Right lobe of liver (tissue), 6 donors: ENCODE data around the gene KLHL42. TPM values are rescaled to one million over a fixed set of nuclear protein-coding genes. Genes with fewer than 3 reads are reported as not detected.
"Not testable (repeated sequence)": the region's sequence is repeated elsewhere in the genome, so short reads cannot be mapped to it uniquely, and the experiment has no call there.

ENCODE experiments used
- ATAC-seq, 4 donors: fragments of 200-7000 bp; cut with Tn5 transposase; one replicate each; pipeline ENCODE4 v1.9.1; 2020; ENCODE audit warnings: mild to moderate bottlenecking in 4 of 4, moderate library complexity in 4 of 4
- DNase-seq, 3 donors: peaks; one replicate each; pipeline ENCODE4 v3.0.0-alpha.2; 2020
- H3K27ac ChIP-seq, 3 donors: fragments of 200-600 bp; one replicate each; pipeline ENCODE4 v1.8.0; 2022
- H3K27me3 ChIP-seq, 2 donors: fragments of 200-600 bp; one replicate each; pipeline ENCODE4 v1.8.0; 2022
- H3K36me3 ChIP-seq, 4 donors: fragments of 200-600 bp; sonication (generic) in 1 of 4; one replicate each; pipeline versions ENCODE4 v1.5.1 to v1.8.0; 2017 to 2022; ENCODE audit warnings: control low read depth in 1 of 4
- H3K4me1 ChIP-seq, 4 donors: fragments of 200-600 bp; sonication (generic) in 1 of 4; one replicate each; pipeline versions ENCODE4 v1.5.1 to v1.8.0; 2017 to 2022; ENCODE audit warnings: control low read depth in 1 of 4
- H3K4me3 ChIP-seq, 3 donors: fragments of 200-600 bp; one replicate each; pipeline ENCODE4 v1.8.0; 2022
- H3K9me3 ChIP-seq, 4 donors: fragments of 200-600 bp; sonication (generic) in 1 of 4; one replicate each; pipeline versions ENCODE4 v1.5.1 to v1.8.0; 2017 to 2022; ENCODE audit warnings: control low read depth in 1 of 4
- POLR2A ChIP-seq: fragments of 450-650 bp; IDR thresholded peaks from one replicate; pipeline ENCODE4 v1.6.1; 2017; ENCODE audit warnings: antibody characterized with exemption, mild to moderate bottlenecking
- WGBS: methylation state at CpG from one replicate; pipeline ENCODE4 v1.1.6; 2018; ENCODE audit warnings: low coverage, low lambda C conversion rate; ENCODE audit not compliant: insufficient coverage; ENCODE audit errors: missing lambda C conversion rate; 5-methylcytosine and 5-hydroxymethylcytosine counted together
- intact Hi-C, 2 donors: fragments of 100-400 bp; cut with DNase I; formaldehyde crosslinking; loops; one replicate each; pipeline versions ENCODE4 v1.11.2 to v1.14.1; 2022
- total RNA-seq, 6 experiments: library from RNA; depleted of rRNA in 2 of 6; stranded (reverse); fragments of >200 nt in 2 of 6; fragmentation: NEBNext Ultra II Directional in 3 of 6; extraction: Animal tissue kit (Norgen Biotek cat#: 25700) in 3 of 6; gene quantifications; one replicate each; pipeline versions ENCODE4 v1.1.0 to v1.2.4, GENCODE V29; 2016 to 2023
- TF ChIP-seq, protein P1 (sequence below), 4 donors: fragments of 200-600 bp in 3 of 4; fragments of 450-650 bp in 1 of 4; IDR thresholded peaks; one replicate each; pipeline versions ENCODE4 v1.5.1 to v1.8.0; 2016 to 2022; ENCODE audit warnings: antibody characterized with exemption in 4 of 4, mild to moderate bottlenecking in 2 of 4
- donor health status: DM: no; HTN: yes; CAD: no.
- donor health status: DM: no; HTN: no; CAD: no.
- donor health status: DM: no; HTN: no; CAD: no.
- donor health status: DM: no; HTN: yes; CAD: no.
- donor health status: DM: no; HTN: yes; CAD: no.

Gene KLHL42
- total RNA-seq, 6 experiments from 2014 or later: 9.4 to 15.3 (median 10.6) TPM

DNA sequence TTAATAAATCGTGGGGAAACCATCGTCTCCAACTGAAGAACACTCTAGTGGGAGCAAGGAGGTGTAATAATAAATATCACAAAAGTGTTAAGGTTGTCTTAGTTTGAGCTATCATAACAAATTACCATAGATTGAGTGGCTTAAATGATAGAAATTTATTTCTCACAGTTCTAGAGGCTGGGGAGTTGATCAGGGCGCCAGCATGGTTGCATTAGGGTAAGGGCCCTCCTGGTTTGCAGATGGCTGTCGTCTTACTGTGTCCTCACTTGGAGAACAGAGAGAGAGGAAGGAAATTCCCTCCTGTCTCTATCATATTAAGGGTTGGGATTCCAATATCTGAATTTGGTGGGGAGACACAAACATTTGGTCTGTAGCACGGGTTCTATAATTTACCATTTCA lies 36.4 kb upstream of the KLHL42 start:
- Histone ChIP-seq H3K9me3 (no peaks in the 10 kb centered on the region), H3K4me3 (no peak overlapping the region), H3K36me3 (peaks cover 0 to 4% (median 0%) of the 10 kb centered on the region in 4 donors), H3K27me3 (no peaks in the 10 kb centered on the region), H3K27ac (no peak overlapping the region), H3K4me1 (peaks cover 0 to 20% (median 2%) of the 10 kb centered on the region in 4 donors)
- no peak for TF ChIP-seq POLR2A
- TF ChIP-seq, protein P1, sequence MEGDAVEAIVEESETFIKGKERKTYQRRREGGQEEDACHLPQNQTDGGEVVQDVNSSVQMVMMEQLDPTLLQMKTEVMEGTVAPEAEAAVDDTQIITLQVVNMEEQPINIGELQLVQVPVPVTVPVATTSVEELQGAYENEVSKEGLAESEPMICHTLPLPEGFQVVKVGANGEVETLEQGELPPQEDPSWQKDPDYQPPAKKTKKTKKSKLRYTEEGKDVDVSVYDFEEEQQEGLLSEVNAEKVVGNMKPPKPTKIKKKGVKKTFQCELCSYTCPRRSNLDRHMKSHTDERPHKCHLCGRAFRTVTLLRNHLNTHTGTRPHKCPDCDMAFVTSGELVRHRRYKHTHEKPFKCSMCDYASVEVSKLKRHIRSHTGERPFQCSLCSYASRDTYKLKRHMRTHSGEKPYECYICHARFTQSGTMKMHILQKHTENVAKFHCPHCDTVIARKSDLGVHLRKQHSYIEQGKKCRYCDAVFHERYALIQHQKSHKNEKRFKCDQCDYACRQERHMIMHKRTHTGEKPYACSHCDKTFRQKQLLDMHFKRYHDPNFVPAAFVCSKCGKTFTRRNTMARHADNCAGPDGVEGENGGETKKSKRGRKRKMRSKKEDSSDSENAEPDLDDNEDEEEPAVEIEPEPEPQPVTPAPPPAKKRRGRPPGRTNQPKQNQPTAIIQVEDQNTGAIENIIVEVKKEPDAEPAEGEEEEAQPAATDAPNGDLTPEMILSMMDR (IDR thresholded peaks at IDR 0.05): no peak
- WGBS: 100% methylated on average over 3 of the region's 5 CpGs
- ATAC-seq (no peak), DNase-seq (no peak)
- intact Hi-C loops: no loop called here

DNA sequence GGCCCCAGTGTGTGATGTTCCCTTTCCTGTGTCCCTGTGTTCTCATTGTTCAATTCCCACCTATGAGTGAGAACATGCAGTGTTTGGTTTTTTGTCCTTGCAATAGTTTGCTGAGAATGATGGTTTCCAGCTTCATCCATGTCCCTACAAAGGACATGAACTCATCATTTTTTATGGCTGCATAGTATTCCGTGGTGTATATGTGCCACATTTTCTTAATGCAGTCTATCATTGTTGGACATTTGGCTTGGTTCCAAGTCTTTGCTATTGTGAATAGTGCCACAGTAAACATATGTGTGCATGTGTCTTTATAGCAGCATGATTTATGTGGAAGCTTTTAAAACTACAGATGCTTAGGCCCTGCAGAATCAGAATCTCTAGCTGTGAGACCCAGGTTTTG lies 34.3 kb upstream of the KLHL42 start:
- ATAC-seq, H3K27ac ChIP-seq, H3K4me3 ChIP-seq, H3K27me3 ChIP-seq, DNase-seq, intact Hi-C loops, H3K9me3 ChIP-seq, H3K36me3 ChIP-seq: not testable (repeated sequence)
- WGBS: 67% methylated on average over 1 of the region's 1 CpG
- H3K4me1 ChIP-seq: peaks cover 0 to 21% (median 2%) of the 10 kb centered on the region in 4 donors

DNA sequence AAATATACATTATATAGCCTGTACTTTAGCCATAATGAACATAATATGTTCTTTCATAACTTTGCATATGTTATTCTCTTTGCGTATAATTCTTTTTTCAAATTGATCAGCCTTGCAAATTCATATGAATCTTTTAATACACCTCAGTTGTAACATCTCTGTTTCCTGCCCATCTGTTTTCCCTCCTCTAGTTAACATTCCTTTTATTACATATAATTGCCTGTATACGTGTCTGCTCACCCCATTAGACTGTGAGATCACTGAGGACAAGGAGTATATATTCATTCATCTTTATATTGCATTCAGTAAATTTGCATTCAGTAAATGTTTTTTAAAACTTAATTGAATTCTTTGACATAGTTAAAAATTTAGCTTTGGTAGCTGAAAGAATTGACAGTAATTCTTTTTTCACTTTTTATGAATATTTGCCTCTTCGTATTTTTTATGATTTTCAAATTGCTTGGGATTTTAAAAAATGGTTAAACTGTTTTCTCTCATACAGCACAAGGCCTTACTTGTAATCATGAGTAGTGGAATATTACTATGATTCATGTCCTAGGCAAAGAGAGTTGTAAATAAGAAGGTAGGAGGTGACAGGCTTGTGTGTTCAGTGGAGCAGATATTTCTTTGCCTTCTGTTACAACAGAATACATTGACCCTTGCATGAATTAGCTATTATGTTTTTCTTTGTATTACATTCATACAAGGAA lies 32.8 kb upstream of the KLHL42 start:
- DNase-seq: no peak
- Histone ChIP-seq H3K4me1 (peaks cover 0 to 20% (median 2%) of the 10 kb centered on the region in 4 donors), H3K4me3 (no peak overlapping the region), H3K36me3 (no peaks in the 10 kb centered on the region), H3K27me3 (no peaks in the 10 kb centered on the region), H3K27ac (peak overlapping the region; percentile 53 to 59 (median 58)), H3K9me3 (no peaks in the 10 kb centered on the region)
- WGBS: 90% methylated on average over 3 of the region's 3 CpGs
- TF ChIP-seq, protein P1 (IDR thresholded peaks at IDR 0.05): no peak
- TF ChIP-seq POLR2A: no peak
- intact Hi-C loops: no loop called here
- ATAC-seq: peak; percentile 34 to 55 (median 39)

DNA sequence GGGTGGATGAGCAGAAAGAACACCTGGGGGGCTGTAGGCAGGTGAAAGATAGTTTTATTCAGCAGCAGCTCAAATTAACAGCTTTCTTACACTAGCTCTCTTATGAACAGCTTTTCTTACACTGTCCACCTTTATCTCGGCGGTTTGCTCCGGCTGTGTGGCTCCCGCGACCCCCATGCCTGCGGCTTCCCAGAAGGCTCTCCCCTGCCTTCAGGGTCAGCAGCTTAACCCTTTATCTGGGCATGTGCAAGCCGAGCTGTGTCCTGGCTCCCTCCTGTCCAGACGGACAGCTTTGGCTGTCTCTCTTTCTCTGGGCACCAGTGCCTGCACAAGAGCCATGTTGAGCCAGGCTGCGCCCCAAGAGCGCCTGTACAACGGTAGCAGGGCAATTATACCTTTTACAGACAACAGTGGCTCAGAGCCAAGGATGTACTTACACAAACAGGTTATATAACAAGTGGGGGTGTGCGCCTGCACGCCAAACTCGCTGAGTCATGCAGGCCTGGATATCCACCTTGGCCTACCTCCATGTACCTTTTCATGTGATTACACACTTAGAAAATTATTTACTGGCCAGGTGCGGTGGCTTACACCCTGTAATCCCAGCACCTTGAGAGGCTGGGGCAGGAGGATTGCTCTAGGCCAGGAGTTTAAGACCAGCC lies 28.5 kb upstream of the KLHL42 start:
- WGBS: 40% methylated on average over 10 of the region's 15 CpGs
- Histone ChIP-seq H3K4me3 (no peak overlapping the region), H3K4me1 (peaks cover 0 to 30% (median 3%) of the 10 kb centered on the region in 4 donors), H3K27me3 (no peaks in the 10 kb centered on the region), H3K9me3 (no peaks in the 10 kb centered on the region), H3K36me3 (peaks cover 0 to 5% (median 0%) of the 10 kb centered on the region in 4 donors), H3K27ac (peak overlapping the region in 2 of 3 donors; percentile 55 to 81)
- intact Hi-C loops: no loop called here
- ATAC-seq: peak; percentile 59 to 78 (median 64)
- TF ChIP-seq, protein P1 (IDR thresholded peaks at IDR 0.05): no peak
- TF ChIP-seq POLR2A: no peak
- peak; percentile 60 to 79 (median 76) for DNase-seq

DNA sequence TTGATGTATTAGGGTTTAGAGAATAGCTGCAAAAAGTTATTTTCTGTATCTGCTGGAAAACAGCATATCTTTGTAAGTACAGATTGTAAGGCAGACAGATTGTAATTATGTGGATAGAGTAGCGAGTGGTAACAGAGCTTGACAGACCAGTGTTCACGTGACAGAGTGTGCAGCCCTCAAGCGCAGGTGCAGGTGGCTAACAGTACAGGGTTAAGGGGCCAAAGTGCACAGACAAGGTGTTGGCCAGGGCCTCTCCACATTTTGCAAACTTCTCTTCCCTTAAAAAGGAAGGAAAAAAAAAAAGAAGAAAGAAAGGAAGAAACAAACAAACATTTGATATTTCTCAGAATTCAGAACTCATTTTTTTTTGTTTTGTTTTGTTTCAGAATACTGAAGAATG lies 25.2 kb upstream of the KLHL42 start:
- TF ChIP-seq, protein P1 (IDR thresholded peaks at IDR 0.05): no peak
- TF ChIP-seq POLR2A: no peak
- ATAC-seq: peak; percentile 91 to 97 (median 94)

More for the DNA sequence above, 25.2 kb upstream of the KLHL42 start:
- H3K4me1 ChIP-seq: peaks cover 0 to 15% (median 1%) of the 10 kb centered on the region in 4 donors
- 40% methylated on average over 3 of the region's 3 CpGs for WGBS
- no peak overlapping the region for H3K4me3 ChIP-seq
- peaks cover 0 to 5% (median 0%) of the 10 kb centered on the region in 4 donors for H3K36me3 ChIP-seq
- H3K9me3 ChIP-seq: no peaks in the 10 kb centered on the region
- intact Hi-C loops: no loop called here
- peak overlapping the region in 2 of 3 donors; percentile 52 to 65 for H3K27ac ChIP-seq
- peak; percentile 52 to 87 (median 85) for DNase-seq
- no peaks in the 10 kb centered on the region for H3K27me3 ChIP-seq
